ENCODE results near the gene CFAP221.

DNA sequence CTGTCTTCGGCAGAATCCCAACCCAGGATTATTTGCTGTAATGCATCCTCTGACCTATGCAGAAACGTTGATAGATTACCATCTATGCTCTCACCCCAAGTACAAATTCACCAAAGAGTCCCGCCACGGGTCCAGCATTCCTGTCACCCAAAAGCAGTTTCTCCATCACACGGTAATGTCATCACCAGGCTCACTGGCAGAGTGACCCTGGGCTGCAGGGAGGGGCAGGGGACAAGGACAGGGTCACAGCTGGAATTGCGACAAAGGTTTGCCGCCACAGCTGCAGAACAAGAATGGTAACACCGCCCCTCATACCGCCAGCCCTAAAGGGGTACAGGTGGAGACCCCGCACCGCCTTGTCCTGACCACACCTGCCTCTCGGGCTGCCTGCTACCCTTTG is 94.0 kb downstream of the CFAP221 start:
- TF ChIP-seq, protein P1, sequence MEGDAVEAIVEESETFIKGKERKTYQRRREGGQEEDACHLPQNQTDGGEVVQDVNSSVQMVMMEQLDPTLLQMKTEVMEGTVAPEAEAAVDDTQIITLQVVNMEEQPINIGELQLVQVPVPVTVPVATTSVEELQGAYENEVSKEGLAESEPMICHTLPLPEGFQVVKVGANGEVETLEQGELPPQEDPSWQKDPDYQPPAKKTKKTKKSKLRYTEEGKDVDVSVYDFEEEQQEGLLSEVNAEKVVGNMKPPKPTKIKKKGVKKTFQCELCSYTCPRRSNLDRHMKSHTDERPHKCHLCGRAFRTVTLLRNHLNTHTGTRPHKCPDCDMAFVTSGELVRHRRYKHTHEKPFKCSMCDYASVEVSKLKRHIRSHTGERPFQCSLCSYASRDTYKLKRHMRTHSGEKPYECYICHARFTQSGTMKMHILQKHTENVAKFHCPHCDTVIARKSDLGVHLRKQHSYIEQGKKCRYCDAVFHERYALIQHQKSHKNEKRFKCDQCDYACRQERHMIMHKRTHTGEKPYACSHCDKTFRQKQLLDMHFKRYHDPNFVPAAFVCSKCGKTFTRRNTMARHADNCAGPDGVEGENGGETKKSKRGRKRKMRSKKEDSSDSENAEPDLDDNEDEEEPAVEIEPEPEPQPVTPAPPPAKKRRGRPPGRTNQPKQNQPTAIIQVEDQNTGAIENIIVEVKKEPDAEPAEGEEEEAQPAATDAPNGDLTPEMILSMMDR (IDR thresholded peaks at IDR 0.05) = no peak
- TF ChIP-seq POLR2A (IDR thresholded peaks at IDR 0.05) = no peak
- TF ChIP-seq POLR2AphosphoS5 (IDR thresholded peaks at IDR 0.05) = no peak
